ENCODE measurements around the gene KLHL30.

Gene KLHL30, protein sequence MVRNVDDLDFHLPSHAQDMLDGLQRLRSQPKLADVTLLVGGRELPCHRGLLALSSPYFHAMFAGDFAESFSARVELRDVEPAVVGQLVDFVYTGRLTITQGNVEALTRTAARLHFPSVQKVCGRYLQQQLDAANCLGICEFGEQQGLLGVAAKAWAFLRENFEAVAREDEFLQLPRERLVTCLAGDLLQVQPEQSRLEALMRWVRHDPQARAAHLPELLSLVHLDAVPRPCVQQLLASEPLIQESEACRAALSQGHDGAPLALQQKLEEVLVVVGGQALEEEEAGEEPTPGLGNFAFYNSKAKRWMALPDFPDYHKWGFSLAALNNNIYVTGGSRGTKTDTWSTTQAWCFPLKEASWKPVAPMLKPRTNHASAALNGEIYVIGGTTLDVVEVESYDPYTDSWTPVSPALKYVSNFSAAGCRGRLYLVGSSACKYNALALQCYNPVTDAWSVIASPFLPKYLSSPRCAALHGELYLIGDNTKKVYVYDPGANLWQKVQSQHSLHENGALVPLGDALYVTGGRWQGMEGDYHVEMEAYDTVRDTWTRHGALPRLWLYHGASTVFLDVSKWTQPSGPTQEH

DNA sequence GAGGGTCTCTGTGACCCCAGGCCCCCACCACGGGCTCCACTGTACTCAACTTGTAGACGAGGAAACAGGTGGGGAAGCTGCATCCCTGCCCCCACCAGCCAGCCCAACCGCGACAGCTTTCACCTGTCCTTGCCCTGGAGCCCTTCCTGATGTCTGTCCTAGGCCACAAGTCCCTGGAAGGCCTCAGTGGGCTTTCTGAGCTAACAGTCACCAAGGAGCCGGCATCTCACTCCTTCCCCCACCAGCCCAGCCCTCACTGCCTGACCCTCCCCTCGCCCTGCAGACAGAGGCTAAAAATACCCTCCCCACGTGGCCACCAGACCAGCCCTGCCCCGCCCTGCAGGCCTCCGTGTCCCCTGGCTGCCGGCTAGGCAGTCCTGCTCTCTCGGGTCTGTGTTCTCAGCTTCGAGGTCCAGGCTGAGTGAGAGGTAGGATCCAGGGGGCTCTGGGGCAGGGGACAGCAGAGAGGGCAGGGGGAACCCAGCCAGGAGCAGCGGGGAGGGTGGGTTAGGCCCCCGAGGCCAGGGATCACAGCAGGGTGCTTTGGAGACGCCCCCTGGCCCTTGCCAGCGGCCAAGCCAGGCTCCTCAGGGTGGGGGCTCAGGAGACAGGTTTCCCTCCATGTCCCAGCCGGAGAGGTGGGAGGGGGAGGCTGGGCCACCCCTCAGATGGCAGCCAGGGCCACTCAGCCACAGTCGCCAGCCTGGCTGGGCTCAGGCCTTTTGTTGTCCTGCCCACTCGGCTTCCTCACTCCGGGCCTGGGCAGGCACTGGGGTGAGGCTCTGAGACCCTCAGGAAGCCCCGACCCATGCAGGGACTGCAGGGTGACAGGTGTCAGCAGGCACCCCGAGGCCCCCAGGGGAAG is at the start of gene KLHL30:
Gene KLHL30 (plus strand): TSS at position 338 of the 865 bp plus-strand sequence. CDS start 2,087 bp downstream, outside the sequence.
- Histone ChIP-seq H3K9me3 (ENCODE audit: low read length) (no peaks in the 10 kb centered on the region), H3F3A (ENCODE audit: insufficient read depth, low read length) (no peaks in the 10 kb centered on the region), H3K9me2 (ENCODE audit: low read depth, low read length) (no peaks in the 10 kb centered on the region), H3K4me2 (ENCODE audit: low read length) (peak within 1 kb of the TSS; percentile 53), H3K36me3 (ENCODE audit: insufficient read depth, low read length) (no peaks in the 10 kb centered on the region), H4K20me1 (ENCODE audit: insufficient read depth, low read length) (no peaks in the 10 kb centered on the region), H3K4me1 (ENCODE audit: insufficient read depth, low read length, severe bottlenecking) (peaks cover 11% of the 10 kb centered on the region), H3K9ac (ENCODE audit: low read length) (no peak within 1 kb of the TSS), H3K27me3 (ENCODE audit: insufficient read depth, low read length) (peaks cover 15% of the 10 kb centered on the region; the same call in 1 of the 2 replicates), H3K4me3 (ENCODE audit: low read depth, low read length, poor library complexity, severe bottlenecking) (no peak within 1 kb of the TSS), H3K79me2 (ENCODE audit: insufficient read depth, low read length) (no peaks in the 10 kb centered on the region), H2AFZ (ENCODE audit: low read length) (no peak within 1 kb of the TSS), H3K27ac (ENCODE audit: low read depth, low read length, poor library complexity, severe bottlenecking) (no peak within 1 kb of the TSS)
- no peak for TF ChIP-seq EZH2 (IDR thresholded peaks at IDR 0.05; ENCODE audit: borderline replicate concordance, low read length)
- TF ChIP-seq, protein P1, sequence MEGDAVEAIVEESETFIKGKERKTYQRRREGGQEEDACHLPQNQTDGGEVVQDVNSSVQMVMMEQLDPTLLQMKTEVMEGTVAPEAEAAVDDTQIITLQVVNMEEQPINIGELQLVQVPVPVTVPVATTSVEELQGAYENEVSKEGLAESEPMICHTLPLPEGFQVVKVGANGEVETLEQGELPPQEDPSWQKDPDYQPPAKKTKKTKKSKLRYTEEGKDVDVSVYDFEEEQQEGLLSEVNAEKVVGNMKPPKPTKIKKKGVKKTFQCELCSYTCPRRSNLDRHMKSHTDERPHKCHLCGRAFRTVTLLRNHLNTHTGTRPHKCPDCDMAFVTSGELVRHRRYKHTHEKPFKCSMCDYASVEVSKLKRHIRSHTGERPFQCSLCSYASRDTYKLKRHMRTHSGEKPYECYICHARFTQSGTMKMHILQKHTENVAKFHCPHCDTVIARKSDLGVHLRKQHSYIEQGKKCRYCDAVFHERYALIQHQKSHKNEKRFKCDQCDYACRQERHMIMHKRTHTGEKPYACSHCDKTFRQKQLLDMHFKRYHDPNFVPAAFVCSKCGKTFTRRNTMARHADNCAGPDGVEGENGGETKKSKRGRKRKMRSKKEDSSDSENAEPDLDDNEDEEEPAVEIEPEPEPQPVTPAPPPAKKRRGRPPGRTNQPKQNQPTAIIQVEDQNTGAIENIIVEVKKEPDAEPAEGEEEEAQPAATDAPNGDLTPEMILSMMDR (IDR thresholded peaks at IDR 0.05; ENCODE audit: low read length), result no peak

DNA sequence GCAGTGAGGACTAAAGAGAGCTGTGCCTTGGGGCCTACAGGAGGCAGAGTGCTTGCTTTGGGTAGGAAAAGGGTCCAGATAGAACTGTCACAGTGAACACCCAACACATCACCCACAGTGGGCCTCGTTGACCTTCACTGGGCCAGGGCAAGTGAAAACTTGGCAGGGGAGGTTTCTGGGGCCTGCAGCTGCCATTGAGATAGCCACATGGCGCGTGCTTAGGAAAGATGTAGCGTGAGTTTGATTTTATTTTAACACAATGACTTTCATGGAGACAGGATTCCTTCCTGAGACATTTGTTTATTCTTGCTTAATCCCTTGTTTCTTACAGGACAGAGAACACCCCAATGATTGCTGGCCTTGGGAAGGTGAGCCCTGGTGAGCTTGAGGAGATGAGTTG is 47.6 kb upstream of the KLHL30 start:
- H3F3A ChIP-seq (ENCODE audit: insufficient read depth, low read length), result no peaks in the 10 kb centered on the region
- H3K36me3 ChIP-seq (ENCODE audit: insufficient read depth, low read length), result peaks cover 11% of the 10 kb centered on the region
- H3K9me2 ChIP-seq (ENCODE audit: low read depth, low read length), result no peaks in the 10 kb centered on the region
- no peak overlapping the region for H3K9ac ChIP-seq (ENCODE audit: low read length)
- no peak overlapping the region for H3K4me3 ChIP-seq (ENCODE audit: low read depth, low read length, poor library complexity, severe bottlenecking)
- no peaks in the 10 kb centered on the region for H3K79me2 ChIP-seq (ENCODE audit: insufficient read depth, low read length)
- TF ChIP-seq, protein P1 (IDR thresholded peaks at IDR 0.05; ENCODE audit: low read length), result no peak
- no peak for TF ChIP-seq EZH2 (IDR thresholded peaks at IDR 0.05; ENCODE audit: borderline replicate concordance, low read length)
- no peak overlapping the region for H3K4me2 ChIP-seq (ENCODE audit: low read length)
- no peak overlapping the region for H2AFZ ChIP-seq (ENCODE audit: low read length)
- H4K20me1 ChIP-seq (ENCODE audit: insufficient read depth, low read length), result no peaks in the 10 kb centered on the region
- no peaks in the 10 kb centered on the region for H3K9me3 ChIP-seq (ENCODE audit: low read length)
- no peaks in the 10 kb centered on the region for H3K4me1 ChIP-seq (ENCODE audit: insufficient read depth, low read length, severe bottlenecking)
- H3K27ac ChIP-seq (ENCODE audit: low read depth, low read length, poor library complexity, severe bottlenecking), result no peak overlapping the region
- H3K27me3 ChIP-seq (ENCODE audit: insufficient read depth, low read length), result 0 out of 2 replicates have a peak, but pooled peaks cover 4% of the 10 kb centered on the region

DNA sequence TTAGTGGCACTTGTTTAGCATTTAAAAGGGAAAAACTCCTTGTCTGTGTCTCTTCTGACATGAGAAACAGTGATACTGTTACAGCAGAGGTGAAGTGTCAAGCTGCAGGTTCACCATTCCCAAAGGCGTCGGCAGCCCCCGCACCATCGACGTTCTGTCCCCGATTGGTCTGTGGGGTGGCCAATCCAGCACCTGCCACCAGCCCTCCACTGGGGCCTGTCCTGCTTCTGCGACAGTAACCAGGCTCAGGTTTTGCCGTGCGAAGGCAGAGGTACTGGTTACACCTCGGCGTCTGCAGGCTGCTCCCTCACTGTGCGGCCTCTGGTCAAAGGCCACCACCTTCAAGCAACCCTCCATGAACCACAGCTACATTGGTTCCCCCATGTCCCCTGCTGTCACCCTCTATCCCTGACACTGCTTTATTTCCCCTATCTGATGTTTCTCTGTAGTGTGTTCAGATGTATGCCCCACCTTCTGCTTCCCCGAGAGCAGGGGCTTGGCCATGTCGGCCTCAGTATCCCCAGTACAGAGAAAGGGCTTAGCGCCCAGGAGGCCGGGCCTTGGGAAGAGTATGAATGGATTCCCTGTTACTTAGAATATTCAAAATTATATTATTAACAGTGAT is 46.9 kb upstream of the KLHL30 start:
- no peaks in the 10 kb centered on the region for H3K9me3 ChIP-seq (ENCODE audit: low read length)
- no peak overlapping the region for H3K4me3 ChIP-seq (ENCODE audit: low read depth, low read length, poor library complexity, severe bottlenecking)
- H3K9me2 ChIP-seq (ENCODE audit: low read depth, low read length), result no peaks in the 10 kb centered on the region
- H3K27ac ChIP-seq (ENCODE audit: low read depth, low read length, poor library complexity, severe bottlenecking), result no peak overlapping the region
- H3K4me2 ChIP-seq (ENCODE audit: low read length), result no peak overlapping the region
- H3K36me3 ChIP-seq (ENCODE audit: insufficient read depth, low read length), result peaks cover 7% of the 10 kb centered on the region; the same call in 1 of the 2 replicates
- no peaks in the 10 kb centered on the region for H3F3A ChIP-seq (ENCODE audit: insufficient read depth, low read length)
- no peak overlapping the region for H3K9ac ChIP-seq (ENCODE audit: low read length)
- TF ChIP-seq EZH2 (IDR thresholded peaks at IDR 0.05; ENCODE audit: borderline replicate concordance, low read length), result no peak
- TF ChIP-seq, protein P1 (IDR thresholded peaks at IDR 0.05; ENCODE audit: low read length), result no peak
- H3K79me2 ChIP-seq (ENCODE audit: insufficient read depth, low read length), result no peaks in the 10 kb centered on the region
- H3K27me3 ChIP-seq (ENCODE audit: insufficient read depth, low read length), result 0 out of 2 replicates have a peak, but pooled peaks cover 4% of the 10 kb centered on the region
- no peak overlapping the region for H2AFZ ChIP-seq (ENCODE audit: low read length)
- H3K4me1 ChIP-seq (ENCODE audit: insufficient read depth, low read length, severe bottlenecking), result no peaks in the 10 kb centered on the region
- no peaks in the 10 kb centered on the region for H4K20me1 ChIP-seq (ENCODE audit: insufficient read depth, low read length)

Data from OCI-LY1 (cell line).